Measurements from ENCODE around the gene LRP8.
"Not testable (repeated sequence)": the region's sequence is repeated elsewhere in the genome, so short reads cannot be mapped to it uniquely, and the experiment has no call there.

DNA sequence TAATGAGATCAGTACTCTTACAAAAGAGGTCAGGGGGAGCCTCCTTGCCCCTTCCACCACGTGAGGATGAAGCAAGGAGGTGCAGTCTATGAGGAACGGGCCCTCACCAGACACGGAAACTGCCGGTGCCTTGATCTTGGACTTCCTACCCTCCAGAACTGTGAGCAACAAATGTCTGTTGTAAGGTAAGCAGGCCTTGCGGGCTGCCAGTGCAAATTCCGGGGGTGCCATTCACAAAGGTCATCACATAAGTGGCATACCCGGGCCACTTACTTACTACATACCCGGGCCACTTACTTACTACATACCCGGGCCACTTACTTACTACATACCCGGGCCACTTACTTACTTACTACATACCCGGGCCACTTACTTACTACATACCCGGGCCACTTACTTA, 44.7 kb downstream of the LRP8 start:
- TF ChIP-seq, protein P1, sequence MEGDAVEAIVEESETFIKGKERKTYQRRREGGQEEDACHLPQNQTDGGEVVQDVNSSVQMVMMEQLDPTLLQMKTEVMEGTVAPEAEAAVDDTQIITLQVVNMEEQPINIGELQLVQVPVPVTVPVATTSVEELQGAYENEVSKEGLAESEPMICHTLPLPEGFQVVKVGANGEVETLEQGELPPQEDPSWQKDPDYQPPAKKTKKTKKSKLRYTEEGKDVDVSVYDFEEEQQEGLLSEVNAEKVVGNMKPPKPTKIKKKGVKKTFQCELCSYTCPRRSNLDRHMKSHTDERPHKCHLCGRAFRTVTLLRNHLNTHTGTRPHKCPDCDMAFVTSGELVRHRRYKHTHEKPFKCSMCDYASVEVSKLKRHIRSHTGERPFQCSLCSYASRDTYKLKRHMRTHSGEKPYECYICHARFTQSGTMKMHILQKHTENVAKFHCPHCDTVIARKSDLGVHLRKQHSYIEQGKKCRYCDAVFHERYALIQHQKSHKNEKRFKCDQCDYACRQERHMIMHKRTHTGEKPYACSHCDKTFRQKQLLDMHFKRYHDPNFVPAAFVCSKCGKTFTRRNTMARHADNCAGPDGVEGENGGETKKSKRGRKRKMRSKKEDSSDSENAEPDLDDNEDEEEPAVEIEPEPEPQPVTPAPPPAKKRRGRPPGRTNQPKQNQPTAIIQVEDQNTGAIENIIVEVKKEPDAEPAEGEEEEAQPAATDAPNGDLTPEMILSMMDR (conservative IDR thresholded peaks at IDR 0.05; ENCODE audit: low read length), result not testable (repeated sequence)
- not testable (repeated sequence) for TF ChIP-seq EZH2phosphoT487 (IDR thresholded peaks at IDR 0.05; ENCODE audit: borderline replicate concordance)
